Activated CD4-positive, alpha-beta T cell treated with anti-CD3 and anti-CD28 coated beads, Interleukin-2, amount 10 ng/mL, durations not matched to agents 7 days and 5 days (primary cell): Measurements from ENCODE around the gene ZNF436. TPM values are rescaled to one million over a fixed set of nuclear protein-coding genes. Genes with fewer than 3 reads are reported as not detected.
"Not testable (repeated sequence)": the region's sequence is repeated elsewhere in the genome, so short reads cannot be mapped to it uniquely, and the experiment has no call there.

Experiments used
- CTCF ChIA-PET: fragments of 350-600 bp; sonication (Branson Sonifier 250); formaldehyde crosslinking; loops from one replicate; lab custom pipeline; 2021; ENCODE audit warnings: antibody characterized with exemption; lab: Charles Lee
- POLR2A ChIA-PET: fragments of 350-600 bp; sonication (Branson Sonifier 250); formaldehyde crosslinking; loops from one replicate; lab custom pipeline; 2021; ENCODE audit warnings: antibody characterized with exemption; lab: Charles Lee
- DNase-seq: peaks from one replicate; pipeline ENCODE4 v3.0.0-alpha.2; 2020
- H3K27ac Mint-ChIP-seq: one replicate; pipeline ENCODE4 v1.8.0; 2021; ENCODE audit warnings: mild to moderate bottlenecking, moderate library complexity, mixed read lengths
- H3K27me3 Mint-ChIP-seq: one replicate; pipeline ENCODE4 v1.8.0; 2021; ENCODE audit warnings: mixed read lengths
- H3K36me3 Mint-ChIP-seq: one replicate; pipeline ENCODE4 v1.8.0; 2021; ENCODE audit warnings: low read depth, mixed read lengths
- H3K4me1 Mint-ChIP-seq: one replicate; pipeline ENCODE4 v1.8.0; 2021; ENCODE audit warnings: mixed read lengths
- H3K4me3 Mint-ChIP-seq: one replicate; pipeline ENCODE4 v1.8.0; 2021; ENCODE audit warnings: mild to moderate bottlenecking, moderate library complexity, mixed read lengths
- H3K9me3 Mint-ChIP-seq: one replicate; pipeline ENCODE4 v1.8.0; 2021; ENCODE audit warnings: mixed read lengths
- total RNA-seq, 2 experiments: library from RNA; stranded (reverse); gene quantifications; one replicate each; pipeline ENCODE4 v1.2.3, GENCODE V29; 2021

The ZNF436 gene
- total RNA-seq, 2 experiments from 2014 or later: 6.7 to 8.1 TPM

GRCh38 chr1:23322770-23323169 is 46.9 kb downstream of the ZNF436 start:
- CTCF ChIA-PET: interaction anchor here (1.3 kb wide), 2 partner anchors 12 to 81 kb away, joined by 3 to 4 read pairs; no protein-coding TSS in a partner anchor

GRCh38 chr1:23310280-23310679 is 59.4 kb downstream of the ZNF436 start:
- DNase-seq, H3K9me3 Mint-ChIP-seq, POLR2A ChIA-PET, H3K4me3 Mint-ChIP-seq, H3K27ac Mint-ChIP-seq, H3K27me3 Mint-ChIP-seq: not testable (repeated sequence)
- peaks cover 16% of the 10 kb centered on the region for H3K4me1 Mint-ChIP-seq
- CTCF ChIA-PET: interaction anchor here (1.3 kb wide), 2 partner anchors 19 to 92 kb away, joined by 3 read pairs; no protein-coding TSS in a partner anchor
- peaks cover 51% of the 10 kb centered on the region for H3K36me3 Mint-ChIP-seq

More at GRCh38 chr1:23322770-23323169, 46.9 kb downstream of the ZNF436 start:
- H3K4me3 Mint-ChIP-seq: no peak overlapping the region
- H3K27me3 Mint-ChIP-seq: no peaks in the 10 kb centered on the region
- H3K4me1 Mint-ChIP-seq: peaks cover 18% of the 10 kb centered on the region
- POLR2A ChIA-PET: no interaction called here
- no peaks in the 10 kb centered on the region for H3K9me3 Mint-ChIP-seq
- peaks cover 58% of the 10 kb centered on the region for H3K36me3 Mint-ChIP-seq
- no peak for DNase-seq
- no peak overlapping the region for H3K27ac Mint-ChIP-seq

Other genes with a start within 250 kb of the ZNF436 start
- gene LUZP1, start 201.0 kb downstream of the ZNF436 start, total RNA-seq: 10 to 100 TPM; 16.9 to 17.5 TPM
- gene HTR1D, start 152.3 kb downstream of the ZNF436 start, total RNA-seq: not detected
- gene HNRNPR, start 25.6 kb downstream of the ZNF436 start, total RNA-seq: 100 to 1,000 TPM; 216 to 221 TPM
- 10 to 100 TPM; 18.3 to 19.5 TPM for gene TCEA3, start 54.9 kb upstream of the ZNF436 start, total RNA-seq
- gene ASAP3, start 114.3 kb upstream of the ZNF436 start, total RNA-seq: under 1 TPM; 0.25 to 0.52 TPM
- gene E2F2, start 161.4 kb upstream of the ZNF436 start, total RNA-seq: 100 to 1,000 TPM; 107 to 112 TPM
- 10 to 100 TPM; 62.7 to 65.2 TPM for gene ID3, start 189.7 kb upstream of the ZNF436 start, total RNA-seq